GM18873 (cell line): ENCODE results near the gene PTPRN2.

ENCODE experiments used
- ATAC-seq: cut with Tn5 transposase; IDR thresholded peaks from one replicate; pipeline ENCODE4 v1.9.1; 2021; ENCODE audit warnings: mild to moderate bottlenecking, moderate library complexity, moderate number of reproducible peaks; ENCODE audit not compliant: unreplicated experiment, low FRiP score

The PTPRN2 gene

DNA sequence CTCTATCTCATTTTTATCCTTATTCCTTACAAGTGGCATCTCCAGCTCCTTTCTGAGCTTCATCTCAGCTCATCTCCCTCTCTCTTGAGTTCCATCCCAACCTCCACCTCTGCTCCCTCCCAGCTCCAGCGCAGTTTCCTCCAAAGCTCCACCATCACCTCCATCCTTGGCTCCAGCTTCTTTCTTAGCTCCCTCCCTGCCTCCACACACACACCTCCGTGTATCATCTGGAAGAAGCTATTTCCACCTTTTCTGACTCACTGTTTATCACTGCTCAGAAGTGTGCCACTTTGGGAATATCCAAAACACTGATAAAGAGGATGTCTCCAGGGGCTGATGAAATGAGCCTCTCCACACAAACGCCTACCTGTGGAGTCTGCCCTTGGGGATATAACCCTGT, 481.4 kb downstream of the PTPRN2 start:
- ATAC-seq, result no peak

GRCh38 chr7:158103378-158103777, 484.2 kb downstream of the PTPRN2 start:
- ATAC-seq, result no peak

GRCh38 chr7:158102897-158103296, 484.7 kb downstream of the PTPRN2 start:
- ATAC-seq, result no peak

GRCh38 chr7:158101821-158102450, 485.7 kb downstream of the PTPRN2 start:
- no peak for ATAC-seq

- no peak for ATAC-seq
These were observed 489.2 kb downstream of the PTPRN2 start for GRCh38 chr7:158098125-158099030.

DNA sequence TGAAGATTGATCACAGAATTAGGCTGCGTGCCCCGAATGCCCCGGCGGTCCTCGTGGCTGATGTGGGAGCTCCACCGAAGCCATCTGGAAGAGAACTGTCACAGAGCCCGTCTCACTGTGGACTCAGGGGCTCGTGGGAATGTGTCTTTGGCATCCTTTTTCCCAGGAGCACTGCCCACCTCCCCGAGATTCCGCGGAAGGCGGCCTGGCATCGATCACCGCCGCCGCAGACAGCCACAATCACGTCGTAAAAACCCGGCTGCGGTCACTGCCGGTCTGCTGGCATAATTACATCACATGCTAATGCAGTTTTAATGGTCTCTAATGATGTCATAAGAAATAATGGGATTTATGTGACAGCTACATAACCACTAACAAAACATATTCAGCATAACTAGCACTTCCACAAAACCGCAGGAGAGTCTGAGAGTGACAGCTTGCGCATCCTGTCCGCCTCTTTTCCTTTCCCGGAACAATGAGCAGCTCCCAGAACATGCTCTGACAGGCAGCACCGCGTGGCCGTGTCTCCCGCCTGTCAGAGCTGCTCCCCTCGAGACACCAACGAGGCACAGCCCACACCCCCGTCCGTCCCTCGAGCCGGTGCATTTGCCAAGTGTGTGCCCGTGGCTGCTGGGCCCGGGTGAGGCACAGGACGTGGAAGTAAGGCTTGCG, 490.0 kb downstream of the PTPRN2 start:
- no peak for ATAC-seq

GRCh38 chr7:158097106-158097452, 490.5 kb downstream of the PTPRN2 start:
- no peak for ATAC-seq

- ATAC-seq, result no peak
These were observed 491.0 kb downstream of the PTPRN2 start for GRCh38 chr7:158096582-158096981.

- no peak for ATAC-seq
These were observed 492.9 kb downstream of the PTPRN2 start for GRCh38 chr7:158094671-158095226.

DNA sequence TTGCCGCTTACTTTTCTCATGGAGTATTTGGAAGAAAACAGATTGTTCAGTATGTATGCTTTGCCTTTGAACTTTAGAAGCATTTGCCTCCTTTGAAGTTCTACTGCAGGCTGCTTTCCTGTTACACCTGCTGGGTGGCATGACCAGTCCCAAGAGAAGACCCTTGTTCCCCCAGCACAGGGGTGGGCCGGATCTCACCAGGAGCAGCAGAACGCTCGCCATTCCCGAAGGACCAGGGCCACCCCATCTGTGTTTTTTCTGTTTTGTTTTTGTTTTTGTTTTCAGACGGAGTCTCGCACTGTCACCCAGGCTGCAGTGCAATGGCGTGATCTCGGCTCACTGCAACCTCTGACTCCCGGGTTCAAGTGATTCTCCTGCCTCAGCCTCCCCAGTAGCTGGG, 493.6 kb downstream of the PTPRN2 start:
- ATAC-seq, result no peak

DNA sequence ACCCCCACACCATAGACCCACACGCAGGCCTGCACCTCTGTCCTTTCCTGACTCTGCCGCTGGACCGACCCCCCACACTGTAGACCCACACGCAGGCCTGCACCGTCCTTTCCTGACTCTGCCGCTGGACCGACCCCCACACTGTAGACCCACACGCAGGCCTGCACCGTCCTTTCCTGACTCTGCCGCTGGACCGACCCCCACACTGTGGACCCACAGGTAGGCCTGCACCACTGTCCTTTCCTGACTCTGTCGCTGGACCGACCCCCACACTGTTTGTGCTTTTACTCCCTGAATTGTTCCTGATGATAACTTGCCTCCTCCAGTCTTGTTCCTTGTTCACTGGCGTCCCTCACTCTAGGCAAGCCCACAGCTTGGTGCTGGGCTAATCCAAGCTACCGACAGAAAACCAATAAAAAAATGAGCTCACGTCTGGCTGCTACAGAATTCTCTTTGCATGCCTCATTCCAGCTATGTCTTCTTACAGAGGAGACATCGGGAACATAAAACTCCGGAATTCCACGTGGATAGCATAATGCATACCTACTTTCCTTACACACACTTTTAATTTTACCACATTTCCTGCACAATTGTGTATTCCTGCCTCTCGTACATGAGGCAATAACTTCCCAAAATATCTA, 494.3 kb downstream of the PTPRN2 start:
- ATAC-seq, result no peak

DNA sequence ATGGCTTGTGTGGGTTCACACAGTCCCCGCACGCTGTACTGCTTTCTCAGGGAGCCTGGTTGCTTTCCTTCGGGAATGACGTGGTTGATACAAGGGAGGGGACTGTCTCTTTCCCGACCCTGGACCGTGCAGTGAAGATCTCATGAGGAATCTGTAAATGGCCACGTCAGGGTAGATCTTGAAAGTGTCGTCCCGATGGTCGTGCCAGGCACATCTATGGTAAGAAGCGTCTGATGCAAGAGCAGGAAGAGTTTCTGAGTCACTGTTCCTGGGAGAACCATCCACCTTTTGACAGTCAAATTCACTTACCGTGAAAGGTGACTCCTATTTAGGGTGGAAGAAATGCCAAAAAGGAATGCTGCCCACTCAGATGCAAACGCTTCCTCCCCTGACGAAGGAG, 500.4 kb downstream of the PTPRN2 start:
- ATAC-seq, result no peak

GRCh38 chr7:158085741-158086695, 501.6 kb downstream of the PTPRN2 start:
- ATAC-seq, result no peak

DNA sequence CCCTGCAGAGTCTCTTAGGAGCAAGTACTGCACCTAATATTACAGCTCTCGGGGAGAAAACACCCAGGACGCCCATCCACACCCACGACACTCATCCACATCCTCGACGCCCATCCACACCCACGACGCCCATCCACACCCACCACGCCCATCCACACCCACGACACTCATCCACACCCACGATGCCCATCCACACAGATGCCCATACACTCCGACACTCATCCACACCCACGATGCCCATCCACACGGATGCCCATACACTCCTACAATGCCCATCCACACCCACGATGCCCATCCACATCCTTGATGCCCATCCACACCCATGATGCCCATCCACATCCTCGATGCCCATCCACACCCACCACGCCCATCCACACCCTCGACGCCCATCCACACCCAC, 503.1 kb downstream of the PTPRN2 start:
- ATAC-seq, result no peak

- no peak for ATAC-seq
These were observed 503.9 kb downstream of the PTPRN2 start for GRCh38 chr7:158083526-158084310.

GRCh38 chr7:158082761-158083160, 504.9 kb downstream of the PTPRN2 start:
- no peak for ATAC-seq

- ATAC-seq, result no peak
These were observed 506.7 kb downstream of the PTPRN2 start for GRCh38 chr7:158080899-158081445.
